ENCODE data around the gene OR2A5.
"Not testable (repeated sequence)": the region's sequence is repeated elsewhere in the genome, so short reads cannot be mapped to it uniquely, and the experiment has no call there.

Gene OR2A5, protein sequence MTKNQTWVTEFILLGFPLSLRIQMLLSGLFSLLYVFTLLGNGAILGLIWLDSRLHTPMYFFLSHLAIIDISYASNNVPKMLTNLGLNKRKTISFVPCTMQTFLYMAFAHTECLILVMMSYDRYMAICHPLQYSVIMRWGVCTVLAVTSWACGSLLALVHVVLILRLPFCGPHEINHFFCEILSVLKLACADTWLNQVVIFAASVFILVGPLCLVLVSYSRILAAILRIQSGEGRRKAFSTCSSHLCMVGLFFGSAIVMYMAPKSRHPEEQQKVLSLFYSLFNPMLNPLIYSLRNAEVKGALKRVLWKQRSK

DNA sequence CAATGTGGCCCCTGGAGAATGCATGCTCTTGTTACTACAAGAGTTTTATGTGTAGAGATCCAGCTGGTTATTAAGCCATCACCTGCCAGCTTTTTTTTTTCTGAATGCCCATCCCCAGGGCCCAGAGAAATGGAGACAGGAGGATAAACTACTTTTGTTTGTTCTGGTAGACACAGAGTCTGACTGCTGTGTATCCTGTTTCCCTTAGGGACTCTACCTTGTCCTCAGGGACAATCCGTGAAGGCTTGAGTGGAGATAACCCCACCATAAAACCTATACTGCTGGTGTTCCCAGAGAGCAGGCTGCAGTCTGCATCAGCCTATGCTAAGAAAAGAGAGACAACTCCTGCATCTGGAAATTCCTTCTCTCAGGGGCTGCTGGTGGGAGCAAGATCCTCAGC, at the start of gene OR2A5:
Gene OR2A5, plus strand, starts transcription at position 301 of the 400 bp plus-strand sequence. CDS start 1,454 bp downstream, outside the sequence.
- DNase-seq, result no peak

DNA sequence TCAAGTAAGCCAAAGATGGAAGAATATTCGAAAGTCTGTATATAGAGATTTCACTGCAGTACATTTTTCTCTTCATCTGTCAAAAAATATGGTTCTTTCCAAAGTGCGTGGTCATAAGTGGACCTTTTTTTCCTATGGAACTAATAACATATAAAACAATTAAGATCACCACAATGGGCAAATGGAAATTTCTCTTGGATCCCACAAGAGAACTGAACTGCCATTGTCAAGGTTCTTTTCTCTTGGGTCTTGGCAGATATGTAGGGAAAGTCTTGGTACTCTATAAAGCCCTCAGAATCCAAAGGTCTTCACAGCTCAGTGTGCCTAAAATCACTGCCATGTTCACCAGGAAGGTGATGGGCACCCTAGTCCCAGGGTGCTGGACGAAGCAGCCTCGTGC, 48.7 kb upstream of the OR2A5 start, which contains the start of gene OR6B1:
Gene OR6B1, plus strand, starts transcription at position 301 of the 400 bp plus-strand sequence. CDS start 3,677 bp downstream, outside the sequence.
- DNase-seq, result no peak

DNA sequence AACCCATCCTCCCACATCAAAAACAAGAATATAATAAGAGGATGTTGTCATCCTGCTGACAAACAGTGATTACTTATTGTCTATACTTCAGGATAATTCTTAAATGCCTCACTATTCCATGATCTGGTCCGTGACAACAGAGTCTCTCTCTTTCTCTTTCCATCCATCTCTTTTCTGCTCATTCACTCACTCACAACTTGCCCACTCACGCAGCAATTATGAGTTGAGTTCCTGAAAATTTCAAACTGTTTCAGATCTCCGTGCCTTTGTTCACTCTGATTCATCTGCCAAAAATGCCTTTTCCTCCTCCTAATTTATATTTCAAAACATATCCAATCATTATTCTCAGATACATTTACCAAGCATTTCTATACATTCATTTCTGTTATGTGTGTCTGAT, 47.2 kb upstream of the OR2A5 start:
- DNase-seq, result no peak

DNA sequence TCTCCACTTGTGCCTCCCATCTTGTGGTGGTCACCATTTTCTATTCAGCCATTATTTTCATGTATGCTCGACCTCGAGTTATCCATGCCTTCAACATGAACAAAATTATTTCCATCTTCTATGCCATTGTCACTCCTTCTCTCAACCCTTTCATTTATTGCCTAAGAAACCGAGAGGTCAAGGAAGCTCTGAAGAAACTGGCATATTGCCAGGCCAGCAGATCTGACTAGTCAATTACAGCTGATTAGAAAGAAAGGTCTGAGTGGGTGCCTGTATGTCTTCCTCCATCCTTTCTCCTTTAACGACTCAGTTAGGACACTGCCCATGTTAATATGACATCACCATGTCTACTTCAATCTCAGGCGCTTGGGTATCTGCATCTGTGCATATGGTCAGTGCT, 44.0 kb upstream of the OR2A5 start:
- DNase-seq, result no peak

DNA sequence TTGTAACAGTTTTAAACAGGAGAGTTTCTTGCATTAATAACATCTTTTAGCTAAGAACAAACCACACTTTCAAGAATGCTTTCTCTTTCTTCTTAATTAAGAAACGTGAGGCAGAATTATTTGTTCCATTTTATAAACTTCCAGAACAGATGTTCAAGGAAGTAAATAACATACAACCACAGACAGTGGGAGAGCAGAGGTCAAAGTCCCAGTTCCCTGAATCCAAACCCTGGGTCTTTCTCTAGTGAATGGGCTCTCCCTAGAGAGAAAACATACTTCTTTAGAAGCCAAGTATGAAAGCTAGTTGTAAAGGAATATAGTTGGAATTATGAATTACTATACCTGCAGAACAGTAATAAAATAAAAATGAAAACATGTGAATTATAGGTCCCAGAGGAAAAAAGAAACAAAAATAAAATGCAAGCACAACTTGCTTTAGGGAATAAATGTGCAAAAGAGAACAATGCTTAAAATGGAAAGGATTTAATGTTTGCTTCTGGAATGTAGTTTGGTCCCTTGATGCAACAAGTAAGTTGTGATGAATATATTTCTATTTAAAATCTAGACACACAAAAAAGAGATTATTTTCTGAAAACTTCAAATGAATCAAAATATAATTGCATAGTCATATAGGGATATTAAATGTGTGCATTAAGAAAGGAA, 42.6 kb upstream of the OR2A5 start:
- DNase-seq, result no peak

DNA sequence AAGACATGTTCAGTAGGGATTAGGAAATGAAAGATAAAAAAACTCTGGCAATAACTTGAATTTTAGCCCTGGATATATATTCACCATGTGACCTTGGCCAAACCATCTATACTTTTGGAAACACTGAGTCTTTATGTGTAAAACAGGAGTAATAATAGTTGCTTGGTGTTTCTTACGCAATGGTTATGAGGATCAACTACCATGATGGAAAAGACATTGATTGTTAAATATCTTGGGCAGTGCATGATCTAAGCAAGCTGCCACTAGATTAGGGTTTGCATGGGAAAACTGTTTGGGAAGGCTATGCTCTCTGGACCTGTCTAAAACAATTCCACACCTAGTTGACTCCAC, 42.1 kb upstream of the OR2A5 start:
- no peak for DNase-seq

DNA sequence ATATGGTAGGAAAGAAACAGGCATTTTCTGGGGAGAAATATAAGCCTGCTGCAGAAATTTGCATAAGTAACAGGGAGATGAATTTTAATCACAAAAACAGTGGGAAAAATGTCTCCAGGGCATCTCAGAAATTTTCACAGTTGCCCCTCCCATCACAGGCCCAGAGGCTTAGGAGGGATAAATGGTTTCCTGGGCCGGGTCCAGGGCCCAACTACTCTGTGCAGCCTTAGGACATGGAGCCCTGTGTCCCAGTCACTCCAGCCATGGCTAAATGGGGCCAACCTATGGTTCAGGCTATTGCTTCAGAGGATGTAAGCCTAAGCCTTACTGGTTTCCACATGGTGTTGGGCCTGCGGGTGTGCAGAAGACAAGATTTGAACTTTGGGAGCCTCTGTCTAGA, 39.4 kb upstream of the OR2A5 start:
- no peak for DNase-seq

DNA sequence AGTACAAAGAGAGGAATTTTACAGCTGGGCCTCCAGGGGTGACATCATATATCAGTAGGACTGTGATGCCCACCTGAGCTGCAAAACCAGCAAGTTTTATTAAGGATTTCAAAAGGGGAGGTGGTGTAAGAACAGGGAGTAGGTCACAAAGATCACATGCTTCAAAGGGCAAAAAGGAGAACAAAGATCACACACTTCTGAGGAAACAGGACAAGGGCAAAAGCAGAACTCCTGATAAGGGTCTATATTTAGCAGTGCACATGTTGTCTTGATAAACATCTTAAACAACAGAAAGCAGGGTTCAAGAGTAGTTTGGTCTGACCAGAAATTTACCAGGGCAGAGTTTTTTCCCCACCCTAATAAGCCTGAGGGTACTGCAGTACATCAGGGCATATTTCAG, 38.7 kb upstream of the OR2A5 start:
- not testable (repeated sequence) for DNase-seq

DNA sequence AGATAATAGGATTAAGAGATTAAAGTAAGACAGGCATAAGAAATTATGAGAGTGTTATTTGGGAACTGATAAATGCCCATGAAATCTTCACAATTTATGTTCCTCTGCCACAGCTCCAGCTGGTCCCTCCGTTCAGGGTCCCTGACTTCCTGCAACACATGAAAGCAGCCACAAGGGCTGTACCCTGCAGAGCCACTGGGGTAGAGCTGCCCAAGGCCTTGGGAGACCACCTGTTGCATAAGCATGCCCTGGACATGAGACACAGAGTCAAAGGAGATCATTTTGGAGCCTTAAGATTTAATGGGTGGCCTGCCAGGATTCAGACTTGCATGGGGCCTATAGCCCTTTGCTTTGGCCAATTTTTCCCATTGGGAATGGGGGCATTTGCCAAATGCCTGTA, 37.9 kb upstream of the OR2A5 start:
- not testable (repeated sequence) for DNase-seq

DNA sequence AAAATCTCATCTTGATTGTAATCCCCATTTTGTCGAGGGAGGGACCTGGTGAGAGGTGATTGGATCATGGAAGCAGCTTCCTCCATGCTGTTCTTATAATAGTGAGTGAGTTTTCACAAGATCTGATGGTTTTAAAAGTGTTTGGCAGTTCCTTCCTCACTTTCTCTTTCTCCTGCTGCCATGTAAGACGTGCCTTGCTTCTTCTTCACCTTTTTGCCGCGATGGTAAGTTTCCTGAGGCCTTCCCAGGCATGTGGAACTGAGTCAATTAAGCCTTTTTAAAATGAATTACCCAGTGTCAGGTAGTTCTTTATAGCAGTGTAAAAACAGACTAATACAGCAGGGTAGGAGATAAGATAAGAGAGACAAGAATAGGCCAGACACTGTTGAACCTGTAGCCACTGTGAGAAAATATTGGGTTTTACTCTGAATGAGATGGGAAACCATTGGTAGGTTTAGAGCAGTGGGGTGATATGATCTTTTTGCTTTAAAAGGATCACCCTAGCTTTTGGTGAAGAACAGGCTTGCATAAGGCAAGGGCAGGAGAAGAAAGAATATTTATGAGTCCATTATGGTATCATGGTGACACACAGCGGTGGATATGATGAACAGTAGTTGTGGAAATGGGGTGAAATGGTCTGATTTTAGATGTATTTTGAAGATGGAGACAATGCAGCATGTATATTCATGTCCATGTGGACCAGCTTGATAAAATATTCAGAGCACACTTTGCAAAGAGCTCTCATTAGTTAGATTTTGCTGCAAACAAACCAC, 37.1 kb upstream of the OR2A5 start:
- DNase-seq, result no peak

DNA sequence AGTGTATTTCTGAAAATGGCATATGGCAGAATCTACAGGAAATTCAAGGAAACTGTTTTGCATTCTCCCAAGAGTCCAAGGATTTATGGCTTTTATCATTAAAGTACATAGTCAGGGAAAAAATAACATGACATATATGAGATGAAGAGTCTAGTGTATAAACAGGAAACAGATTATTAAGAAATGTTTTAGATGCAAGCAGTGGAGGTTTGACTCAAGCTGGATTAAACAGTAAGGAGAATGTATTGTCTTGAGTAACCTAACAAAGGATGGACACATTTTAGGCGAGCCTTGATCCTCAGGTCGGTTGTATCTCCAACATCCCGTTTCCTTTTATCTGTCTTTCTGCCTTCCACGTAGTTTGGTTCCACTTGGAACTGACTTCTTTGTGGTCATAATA, 30.7 kb upstream of the OR2A5 start:
- DNase-seq, result no peak

DNA sequence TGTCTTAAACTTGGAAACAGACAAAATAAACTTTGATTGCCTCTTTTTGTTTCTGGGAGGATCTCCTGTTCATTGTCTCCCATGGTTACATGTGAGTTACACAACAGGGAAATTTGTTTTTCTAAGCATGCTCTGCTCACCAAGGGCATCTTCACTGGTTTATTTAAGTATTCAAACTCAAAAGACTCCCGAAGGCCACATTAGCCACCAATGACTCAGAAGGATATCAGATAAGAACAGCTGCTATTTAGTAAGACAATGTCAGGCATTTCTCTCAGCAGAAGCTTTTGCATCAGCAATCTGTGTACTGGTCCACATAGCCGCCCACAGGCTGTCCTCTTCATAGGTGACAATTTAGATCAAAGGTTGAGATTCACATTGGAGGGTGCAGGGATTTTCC, 29.3 kb upstream of the OR2A5 start:
- DNase-seq, result no peak

DNA sequence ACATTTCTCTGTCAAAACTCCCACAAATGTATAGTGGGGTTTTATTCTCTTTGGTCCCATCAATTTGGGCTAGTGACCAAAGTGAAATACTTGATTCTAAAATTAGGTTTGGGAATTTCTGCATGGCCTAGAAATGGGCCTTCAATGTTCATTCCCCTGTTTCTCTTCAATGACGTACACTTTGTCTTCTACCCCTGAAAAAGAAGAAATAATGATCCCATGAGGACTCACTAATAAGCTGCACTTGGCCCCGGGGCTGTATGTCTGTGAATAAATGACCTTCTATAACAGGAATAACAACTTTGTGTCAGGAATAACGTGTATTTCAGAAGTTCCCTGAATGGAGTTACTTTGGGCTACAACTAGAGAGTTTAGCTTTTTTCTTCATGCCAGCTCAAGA, 28.4 kb upstream of the OR2A5 start:
- DNase-seq, result no peak

DNA sequence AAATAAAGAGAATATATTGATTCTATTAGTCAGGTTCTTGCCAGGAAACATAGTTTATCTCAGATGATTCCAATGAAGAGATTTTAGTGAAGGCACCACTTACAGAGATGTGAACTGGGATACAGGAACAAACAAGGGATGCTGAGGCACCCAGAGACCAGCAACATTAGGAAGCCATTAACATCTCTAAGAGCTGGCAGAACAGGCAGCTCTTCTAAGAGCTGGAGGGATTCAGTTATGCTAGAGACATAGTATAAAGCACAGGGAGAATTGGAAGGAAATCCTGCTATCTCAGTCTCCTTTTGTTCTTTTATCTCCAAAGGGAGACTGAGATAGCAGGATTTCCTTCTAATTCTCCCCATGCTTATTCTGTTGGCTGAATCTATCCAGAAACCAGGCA, 26.6 kb upstream of the OR2A5 start:
- DNase-seq, result no peak

DNA sequence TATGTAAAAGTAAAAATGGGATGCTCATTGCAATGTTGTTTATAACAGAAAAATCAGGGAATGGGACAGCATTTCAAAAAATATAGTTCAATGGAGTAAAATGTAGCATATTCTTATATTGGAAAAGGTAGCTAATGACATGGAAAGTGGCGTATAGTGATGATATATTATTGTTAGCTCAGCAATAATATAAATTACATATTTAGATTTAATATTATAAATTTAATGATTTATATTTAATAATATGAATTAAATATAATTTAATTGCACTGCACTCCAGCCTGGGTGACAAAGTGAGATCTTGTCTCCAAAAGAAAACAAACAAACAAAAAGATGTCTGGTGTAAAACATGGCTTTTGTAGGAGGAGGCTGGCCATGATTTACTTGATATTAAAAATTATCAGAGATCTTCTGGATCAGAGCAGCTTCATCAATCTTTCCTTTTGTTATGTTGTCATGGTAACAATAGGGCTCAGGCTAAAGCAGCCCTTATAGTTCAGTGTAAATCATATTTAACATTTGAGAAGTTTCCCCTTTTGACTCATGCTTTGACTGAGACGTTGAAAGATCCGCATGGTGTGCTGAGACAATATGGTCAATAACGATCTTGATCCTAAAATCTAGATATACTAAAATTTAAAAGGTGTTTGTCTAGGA, 25.4 kb upstream of the OR2A5 start:
- DNase-seq, result no peak

DNA sequence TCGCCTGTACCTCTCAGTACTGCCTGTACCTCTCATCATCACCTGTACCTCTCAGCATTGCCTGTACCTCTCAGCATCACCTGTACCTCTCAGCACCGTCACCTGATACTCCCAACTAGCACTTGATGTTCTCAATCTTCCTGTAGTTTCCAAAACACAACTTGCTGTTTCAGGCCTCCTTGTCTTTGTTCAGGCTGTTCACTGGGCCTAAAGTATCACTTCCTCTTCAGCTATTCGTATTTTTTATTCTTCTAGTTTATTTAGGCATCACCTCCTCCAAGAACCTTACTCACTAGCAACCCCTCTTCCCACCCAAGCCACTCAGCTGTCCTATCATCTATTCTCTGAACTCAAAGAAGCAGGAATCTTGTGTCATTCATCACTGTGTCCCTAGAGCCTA, 24.5 kb upstream of the OR2A5 start:
- DNase-seq, result no peak

DNA sequence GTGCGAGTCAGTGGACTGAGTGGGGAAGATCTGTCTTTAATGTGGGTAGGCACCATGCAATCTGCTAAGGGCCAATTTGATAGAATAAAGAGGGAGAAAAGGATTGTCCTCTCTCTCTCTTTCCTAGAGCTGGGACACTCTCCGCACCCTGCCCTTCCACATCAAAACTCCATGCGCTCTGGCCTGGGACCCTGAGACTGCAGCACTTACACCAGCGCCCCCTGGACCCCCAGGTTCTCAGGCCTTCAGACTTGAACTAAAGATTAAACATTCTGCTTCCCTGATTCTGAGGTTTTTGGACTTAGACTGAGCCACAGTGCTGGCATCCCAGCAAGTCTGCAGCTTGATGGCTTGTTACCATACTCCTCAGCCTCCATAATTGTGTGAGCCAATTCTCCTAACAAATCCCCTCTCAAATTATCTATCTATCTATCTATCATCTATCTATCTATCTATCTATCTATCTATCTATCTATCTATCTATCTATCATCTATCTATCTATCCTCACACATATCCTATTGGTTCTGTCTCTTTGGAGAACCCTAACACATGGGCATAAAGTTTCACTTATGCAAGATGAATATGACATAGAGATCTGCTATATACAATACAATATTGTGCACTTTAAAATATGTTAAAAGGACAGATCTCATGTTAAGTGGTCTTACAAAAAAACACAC, 22.4 kb upstream of the OR2A5 start:
- DNase-seq, result no peak

DNA sequence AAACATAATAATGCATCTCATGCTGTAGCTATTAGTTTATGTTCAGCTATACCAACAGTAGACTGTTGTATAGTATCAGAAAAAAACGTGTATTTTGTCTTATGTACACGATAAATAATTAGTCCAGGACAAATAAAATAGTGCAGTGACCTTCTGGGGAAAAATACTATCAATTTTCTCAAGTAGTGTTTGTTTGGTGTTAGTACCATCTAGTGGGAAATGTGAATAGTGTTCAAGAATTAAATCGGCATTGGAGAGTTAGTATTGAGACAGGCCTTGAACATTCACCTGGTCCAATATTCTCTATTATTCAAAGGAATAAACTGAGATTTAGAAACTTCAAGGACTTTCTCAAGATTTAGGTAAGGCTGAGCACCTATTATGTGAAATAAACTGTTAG, 21.7 kb upstream of the OR2A5 start:
- peak in 1 of 2 donors; percentile 64 for DNase-seq

DNA sequence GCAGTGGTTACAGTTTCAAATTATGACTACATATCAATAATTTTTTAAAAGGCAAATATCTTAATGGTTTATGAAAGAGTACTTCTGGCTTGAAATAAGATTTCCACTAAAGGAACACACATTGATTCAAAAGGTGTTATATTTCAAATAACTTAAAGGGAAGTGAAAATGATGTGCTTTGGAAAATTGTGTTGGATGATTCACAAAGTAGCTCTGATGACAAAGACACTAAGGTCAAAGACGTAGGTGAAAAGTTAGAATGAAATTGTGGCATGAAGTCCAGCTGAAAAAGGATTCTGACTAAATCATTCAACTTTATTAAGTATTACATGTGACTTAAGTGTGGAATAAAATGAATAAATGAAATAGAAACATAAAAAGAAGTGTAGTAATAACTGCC, 20.8 kb upstream of the OR2A5 start:
- no peak for DNase-seq

DNA sequence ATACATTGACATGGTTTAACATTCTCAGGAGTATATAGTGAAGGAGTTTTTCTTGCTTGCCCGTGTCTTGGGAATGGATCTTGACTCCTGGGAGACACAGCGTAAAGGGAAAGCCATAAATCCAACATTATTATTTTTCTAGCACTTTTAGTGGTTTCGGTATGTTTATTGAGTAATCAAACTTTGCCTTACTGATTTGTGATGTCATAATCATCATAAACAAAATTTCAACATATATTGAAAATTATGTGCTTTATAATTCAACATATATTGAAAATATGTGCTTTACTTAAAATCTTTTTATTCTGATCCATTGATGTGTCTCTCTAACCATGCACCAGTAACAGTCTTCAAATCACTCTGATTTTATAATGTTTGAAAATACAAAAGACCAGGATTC, 20.2 kb upstream of the OR2A5 start:
- no peak for DNase-seq

DNA sequence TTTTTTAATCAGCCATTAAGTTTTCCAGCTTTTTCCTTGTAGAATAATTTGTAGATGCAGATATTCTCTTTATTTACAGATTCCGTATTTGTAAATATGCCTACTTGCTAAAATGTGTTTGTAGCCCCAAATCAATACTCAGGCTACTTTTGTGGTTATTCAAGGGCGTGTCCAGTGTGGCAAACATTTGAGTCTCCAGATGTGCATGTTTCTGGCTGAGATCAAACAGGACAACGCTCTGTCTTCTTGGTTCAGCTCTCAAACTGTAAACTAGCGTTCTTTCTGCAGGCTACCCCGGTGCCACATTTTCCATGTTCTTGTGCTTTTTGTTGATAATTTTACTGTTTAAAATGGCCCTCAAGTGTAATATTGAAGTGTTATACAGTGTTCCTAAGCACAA, 16.2 kb upstream of the OR2A5 start:
- DNase-seq, result no peak

DNA sequence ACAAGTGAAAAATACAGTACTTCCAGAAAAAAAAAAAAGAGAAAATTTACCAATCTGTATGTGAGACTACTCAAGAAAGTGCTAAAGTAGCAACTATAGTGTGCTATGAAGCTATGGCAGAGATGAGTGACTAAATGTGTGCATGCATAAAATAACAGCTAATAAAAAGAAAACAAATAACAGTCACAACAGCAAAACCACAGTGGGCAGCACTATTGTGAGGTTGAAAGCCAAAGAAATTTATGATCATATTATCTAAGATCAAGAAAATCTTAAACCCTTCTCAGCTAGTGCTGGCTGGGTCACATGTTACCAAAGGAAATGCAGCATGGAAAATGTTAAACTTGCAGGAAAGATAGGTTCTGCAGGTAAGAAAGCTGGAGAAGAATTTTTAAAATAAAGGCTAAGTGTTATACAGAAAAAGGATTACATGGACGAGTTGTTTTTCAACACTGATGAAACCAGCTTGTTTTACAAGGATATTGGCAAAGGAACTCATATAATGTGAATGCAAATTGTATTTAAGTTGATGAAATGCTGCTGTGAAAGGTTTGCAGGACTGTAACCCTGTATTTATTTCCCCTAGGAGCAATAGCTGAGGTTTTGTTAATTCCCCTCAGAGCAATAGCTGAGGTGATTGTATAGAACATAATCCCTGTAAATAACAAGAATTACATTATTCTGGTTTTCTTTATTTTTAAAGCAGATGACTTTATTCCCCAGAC, 15.6 kb upstream of the OR2A5 start:
- no peak for DNase-seq

All from hippocampal formation (tissue), 2 donors.